ENCODE results near the gene ADAM11. TPM values are rescaled to one million over a fixed set of nuclear protein-coding genes. Genes with fewer than 3 reads are reported as not detected.

The ADAM11 gene
- total RNA-seq, 2 donors from 2014 or later, result 0.42 TPM

- Histone ChIP-seq H3K9me3 (no peaks in the 10 kb centered on the region), H3K27ac (no peak overlapping the region), H3K4me3 (peak overlapping the region; percentile 49), H3K36me3 (no peaks in the 10 kb centered on the region), H3K27me3 (no peaks in the 10 kb centered on the region), H3K4me1 (no peaks in the 10 kb centered on the region), H3K9ac (ENCODE audit: low read depth in 2 of 2, low read length in 2 of 2) (peak overlapping the region; percentile 47 to 63)
- no peak for TF ChIP-seq CTCF (IDR thresholded peaks at IDR 0.05)
- DNase-seq, result peak; percentile 99
- intact Hi-C loops (cut with DNase I), result loop anchor here (10.0 kb wide), 1 partner anchor 250 kb away; no protein-coding TSS in a partner anchor
Observed at GRCh38 chr17:44775136-44775837, 16.5 kb downstream of the ADAM11 start.

- Histone ChIP-seq H3K4me3 (peak overlapping the region; percentile 49), H3K9ac (ENCODE audit: low read depth in 2 of 2, low read length in 2 of 2) (peak overlapping the region; percentile 30 to 51), H3K27me3 (no peaks in the 10 kb centered on the region), H3K4me1 (no peaks in the 10 kb centered on the region), H3K36me3 (no peaks in the 10 kb centered on the region), H3K27ac (no peak overlapping the region), H3K9me3 (no peaks in the 10 kb centered on the region)
- intact Hi-C loops (cut with DNase I), result loop anchor here (10.0 kb wide), 1 partner anchor 249 kb away; no protein-coding TSS in a partner anchor
- TF ChIP-seq CTCF (IDR thresholded peaks at IDR 0.05), result no peak
- no peak for DNase-seq
Observed at GRCh38 chr17:44775838-44776621, 17.2 kb downstream of the ADAM11 start.

GRCh38 chr17:44776628-44777393, 18.0 kb downstream of the ADAM11 start:
- H3K36me3 ChIP-seq, result no peaks in the 10 kb centered on the region
- H3K9me3 ChIP-seq, result no peaks in the 10 kb centered on the region
- TF ChIP-seq CTCF (IDR thresholded peaks at IDR 0.05), result no peak
- intact Hi-C loops (cut with DNase I), result loop anchor here (10.0 kb wide), 1 partner anchor 248 kb away; no protein-coding TSS in a partner anchor
- H3K4me3 ChIP-seq, result no peak overlapping the region
- no peaks in the 10 kb centered on the region for H3K4me1 ChIP-seq
- H3K27me3 ChIP-seq, result no peaks in the 10 kb centered on the region
- H3K9ac ChIP-seq (ENCODE audit: low read depth in 2 of 2, low read length in 2 of 2), result no peak overlapping the region
- DNase-seq, result no peak
- H3K27ac ChIP-seq, result no peak overlapping the region

DNA sequence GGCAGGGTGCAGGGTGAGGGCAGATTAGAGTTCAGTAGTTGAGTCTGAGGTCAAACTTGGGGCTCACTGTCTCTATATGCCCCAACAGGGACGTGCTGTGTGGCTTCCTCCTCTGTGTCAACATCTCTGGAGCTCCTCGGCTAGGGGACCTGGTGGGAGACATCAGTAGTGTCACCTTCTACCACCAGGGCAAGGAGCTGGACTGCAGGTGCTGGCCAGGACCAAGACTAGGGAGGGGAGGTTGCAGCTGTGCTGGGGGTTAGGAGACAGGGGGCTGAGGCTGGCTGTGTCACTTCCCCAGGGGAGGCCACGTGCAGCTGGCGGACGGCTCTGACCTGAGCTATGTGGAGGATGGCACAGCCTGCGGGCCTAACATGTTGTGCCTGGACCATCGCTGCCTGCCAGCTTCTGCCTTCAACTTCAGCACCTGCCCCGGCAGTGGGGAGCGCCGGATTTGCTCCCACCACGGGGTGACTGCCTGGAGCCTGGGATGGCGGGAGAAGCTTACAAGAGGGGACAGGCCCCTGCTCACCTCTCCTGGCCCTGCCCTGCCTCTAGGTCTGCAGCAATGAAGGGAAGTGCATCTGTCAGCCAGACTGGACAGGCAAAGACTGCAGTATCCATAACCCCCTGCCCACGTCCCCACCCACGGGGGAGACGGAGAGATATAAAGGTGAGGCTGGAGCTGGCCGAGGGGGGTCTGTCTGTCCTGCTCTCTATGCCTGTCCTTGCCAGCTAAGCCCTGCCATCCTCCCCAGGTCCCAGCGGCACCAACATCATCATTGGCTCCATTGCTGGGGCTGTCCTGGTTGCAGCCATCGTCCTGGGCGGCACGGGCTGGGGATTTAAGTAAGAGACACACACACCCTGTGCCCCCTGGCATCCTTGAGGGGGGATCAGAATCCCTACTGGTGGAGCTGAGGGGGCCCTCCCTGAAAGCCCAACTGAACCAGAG, 18.9 kb downstream of the ADAM11 start:
- no peak overlapping the region for H3K9ac ChIP-seq (ENCODE audit: low read depth in 2 of 2, low read length in 2 of 2)
- TF ChIP-seq CTCF (IDR thresholded peaks at IDR 0.05), result no peak
- H3K27ac ChIP-seq, result no peak overlapping the region
- no peaks in the 10 kb centered on the region for H3K4me1 ChIP-seq
- H3K4me3 ChIP-seq, result no peak overlapping the region
- no peaks in the 10 kb centered on the region for H3K27me3 ChIP-seq
- no peaks in the 10 kb centered on the region for H3K36me3 ChIP-seq
- H3K9me3 ChIP-seq, result no peaks in the 10 kb centered on the region
- intact Hi-C loops (cut with DNase I), result loop anchor here (10.0 kb wide), 1 partner anchor 247 kb away; no protein-coding TSS in a partner anchor
- no peak for DNase-seq

All from colonic mucosa (tissue), 4 donors.